SK-N-SH (cell line): ENCODE results near the gene RHBDL3. TPM values are rescaled to one million over a fixed set of nuclear protein-coding genes. Genes with fewer than 3 reads are reported as not detected.

Source experiments
- CTCF ChIA-PET: fragments of 300-600, 350-600 bp; formaldehyde crosslinking; extraction: SDS; loops from one replicate; lab custom pipeline; 2021; lab: Yijun Ruan, JAX
- POLR2A ChIA-PET: fragments of 350-600 bp; sonication (Branson Sonifier 250); formaldehyde crosslinking; extraction: SDS; loops from one replicate; lab custom pipeline; 2020; ENCODE audit warnings: antibody characterized with exemption, inconsistent platforms; lab: Yijun Ruan, JAX
- DNase-seq: peaks from one replicate; pipeline ENCODE4 v3.0.0; 2012
- H2AFZ ChIP-seq: fragments of 200-600 bp; sonication (generic); 2 replicates; pipeline ENCODE4 v1.8.1; 2016; ENCODE audit warnings: antibody characterized with exemption, mild to moderate bottlenecking, low read depth
- H3F3A ChIP-seq: fragments of 200-600 bp; sonication (generic); replicated peaks from 2 replicates; pipeline ENCODE3; 2016; ENCODE audit warnings: antibody characterized with exemption, mild to moderate bottlenecking; ENCODE audit not compliant: insufficient read depth
- H3K27ac ChIP-seq, 2 experiments: fragments of 200-500 bp in 1 of 2; fragments of 200-600 bp in 1 of 2; sonication (Bioruptor generic) in 1 of 2; sonication (generic), shearing (Covaris generic) in 1 of 2; 2 replicates each; pipeline versions ENCODE4 v1.5.1 to v1.6.1; 2014 to 2016; ENCODE audit warnings: low read depth in 2 of 2, inconsistent platforms in 1 of 2, low read length in 1 of 2, mild to moderate bottlenecking in 1 of 2, mixed read lengths in 1 of 2
- H3K27me3 ChIP-seq: fragments of 200-600 bp; sonication (generic), shearing (Covaris generic); 2 replicates; pipeline ENCODE4 v1.6.1; 2016; ENCODE audit warnings: mixed run types; ENCODE audit not compliant: insufficient read depth
- H3K36me3 ChIP-seq, 2 experiments: fragments of 200-500 bp in 1 of 2; fragments of 200-600 bp in 1 of 2; sonication (Bioruptor generic) in 1 of 2; sonication (generic) in 1 of 2; replicated peaks in 1 of 2; 2 replicates each; pipeline versions ENCODE3 to v1.5.1; 2014 to 2016; ENCODE audit warnings: low read length in 1 of 2, mild to moderate bottlenecking in 1 of 2; ENCODE audit not compliant: insufficient read depth in 2 of 2, control insufficient read depth in 1 of 2
- H3K4me1 ChIP-seq, 2 experiments: fragments of 200-500 bp in 1 of 2; fragments of 200-600 bp in 1 of 2; sonication (Bioruptor generic) in 1 of 2; sonication (generic), shearing (Covaris generic) in 1 of 2; 2 replicates each; pipeline versions ENCODE4 v1.5.1 to v1.6.1; 2014 to 2016; ENCODE audit warnings: low read depth in 1 of 2, low read length in 1 of 2, mixed run types in 1 of 2; ENCODE audit not compliant: insufficient read depth in 2 of 2, control insufficient read depth in 1 of 2
- H3K4me2 ChIP-seq: fragments of 200-600 bp; sonication (generic), shearing (Covaris generic); 2 replicates; pipeline ENCODE4 v1.6.1; 2017; ENCODE audit warnings: mixed run types
- H3K4me3 ChIP-seq, 2 experiments: fragments of 200-500 bp in 1 of 2; fragments of 200-600 bp in 1 of 2; sonication (Bioruptor generic) in 1 of 2; sonication (generic), shearing (Covaris generic) in 1 of 2; 2 replicates each; pipeline versions ENCODE4 v1.5.1 to v1.8.1; 2014 to 2016; ENCODE audit warnings: low read depth in 2 of 2, inconsistent platforms in 1 of 2, low read length in 1 of 2, mild to moderate bottlenecking in 1 of 2, mixed read lengths in 1 of 2, moderate library complexity in 1 of 2
- H3K79me2 ChIP-seq: fragments of 200-600 bp; sonication (generic); 2 replicates; pipeline ENCODE4 v1.8.1; 2017; ENCODE audit warnings: mild to moderate bottlenecking; ENCODE audit not compliant: insufficient read depth
- H3K9ac ChIP-seq: fragments of 200-600 bp; sonication (generic); 2 replicates; pipeline ENCODE4 v1.6.1; 2017; ENCODE audit warnings: mixed run types
- H3K9me2 ChIP-seq: fragments of 200-600 bp; sonication (generic); 2 replicates; pipeline ENCODE4 v1.6.1; 2017; ENCODE audit warnings: mixed run types
- H3K9me3 ChIP-seq: fragments of 200-600 bp; sonication (generic); 2 replicates; pipeline ENCODE4 v1.6.1; 2017; ENCODE audit warnings: mixed run types, mild to moderate bottlenecking, moderate library complexity
- H4K20me1 ChIP-seq: fragments of 200-600 bp; sonication (generic); 2 replicates; pipeline ENCODE4 v1.6.1; 2017; ENCODE audit warnings: mild to moderate bottlenecking, mixed run types; ENCODE audit not compliant: insufficient read depth
- CHD2 ChIP-seq: fragments of 150-350 bp; IDR thresholded peaks from 2 replicates; pipeline ENCODE4 v1.6.1; 2018; ENCODE audit warnings: low read length; ENCODE audit not compliant: partially characterized antibody
- EP300 ChIP-seq, 2 experiments: IDR thresholded peaks; 2 replicates each; pipeline versions ENCODE4 v1.4.0 to v1.6.1; 2012; ENCODE audit warnings: borderline replicate concordance in 1 of 2, low read depth in 1 of 2, low read length in 1 of 2
- FOSL2 ChIP-seq: IDR thresholded peaks from 2 replicates; pipeline ENCODE4 v1.4.0; 2012; ENCODE audit warnings: low read depth, mild to moderate bottlenecking, moderate library complexity, borderline replicate concordance
- GABPA ChIP-seq: IDR thresholded peaks from 2 replicates; pipeline ENCODE4 v1.4.0; 2012; ENCODE audit warnings: low read depth, mild to moderate bottlenecking
- JUND ChIP-seq: IDR thresholded peaks from 2 replicates; pipeline ENCODE4 v1.4.0; 2012
- MAX ChIP-seq: IDR thresholded peaks from 2 replicates; pipeline ENCODE4 v1.4.0; 2012; ENCODE audit warnings: low read depth
- MXI1 ChIP-seq: IDR thresholded peaks from 2 replicates; pipeline ENCODE4 v1.6.1; 2012; ENCODE audit warnings: mild to moderate bottlenecking, low read depth, low read length, improper control_type of control experiment
- PBX3 ChIP-seq: IDR thresholded peaks from 2 replicates; pipeline ENCODE4; 2012
- RAD21 ChIP-seq: IDR thresholded peaks from 2 replicates; pipeline ENCODE4 v1.6.1; 2012; ENCODE audit warnings: mild to moderate bottlenecking, low read length
- RCOR1 ChIP-seq: fragments of 150-350 bp; IDR thresholded peaks from 2 replicates; pipeline ENCODE4 v1.6.1; 2017; ENCODE audit warnings: antibody characterized with exemption, low read length
- RXRA ChIP-seq: IDR thresholded peaks from 2 replicates; pipeline ENCODE4 v1.4.0; 2012; ENCODE audit warnings: low read depth, mild to moderate bottlenecking, borderline replicate concordance
- TCF12 ChIP-seq: IDR thresholded peaks from 2 replicates; pipeline ENCODE4 v1.4.0; 2012
- YY1 ChIP-seq: IDR thresholded peaks from 2 replicates; pipeline ENCODE4 v1.4.0; 2012; ENCODE audit warnings: low read depth, mild to moderate bottlenecking
- WGBS: methylation state at CpG from one replicate; pipeline ENCODE4 v1.1.6; 2017; ENCODE audit warnings: low lambda C conversion rate; 5-methylcytosine and 5-hydroxymethylcytosine counted together
- polyA plus RNA-seq, 3 experiments: library from polyadenylated mRNA; depleted of rRNA; stranded (reverse); fragments of >200 nt; gene quantifications; 2 replicates each; pipeline ENCODE4 v1.2.3, GENCODE V29; 2012
- TF ChIP-seq, protein P1 (sequence below): IDR thresholded peaks from 2 replicates; pipeline ENCODE4 v1.4.0; 2012; ENCODE audit warnings: low read depth, borderline replicate concordance

The RHBDL3 gene
- polyA plus RNA-seq, 1 of the 3 experiments (the other 2 are of a cell fraction) = 0.72 TPM

- TF ChIP-seq RCOR1 (no peak), FOSL2 (no peak)
These were observed 1.0 kb downstream of the RHBDL3 start (continued) for GRCh38 chr17:32266389-32267301.

DNA sequence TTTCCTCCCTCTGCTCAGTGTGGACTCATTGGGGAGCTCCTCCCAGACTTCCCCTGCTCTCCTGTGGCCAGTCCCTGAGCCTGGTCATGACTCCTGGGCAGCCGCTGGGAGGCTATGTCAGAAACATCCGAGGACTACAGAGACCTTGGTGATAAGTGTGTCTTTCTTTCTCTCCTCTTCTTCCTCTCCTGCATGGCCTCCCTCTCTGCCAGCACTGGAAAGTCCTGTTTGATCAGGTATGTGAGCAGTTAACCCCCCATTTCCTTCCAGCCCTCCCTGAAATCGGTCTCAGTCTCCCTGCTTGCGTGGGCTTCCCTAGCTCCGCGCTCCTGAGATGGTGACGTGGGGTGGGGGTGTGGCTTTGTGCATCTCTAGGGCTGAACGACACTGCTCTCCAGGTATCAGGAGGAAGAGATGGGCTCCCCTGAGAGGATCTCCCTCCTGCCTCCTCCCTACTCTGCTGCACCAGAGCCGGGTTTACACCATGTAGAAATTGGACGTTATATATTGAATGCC lies 2.1 kb downstream of the RHBDL3 start:
- no peaks in the 10 kb centered on the region for H3K36me3 ChIP-seq
- no peak overlapping the region for H3K4me3 ChIP-seq
- H3K79me2 ChIP-seq = no peaks in the 10 kb centered on the region
- POLR2A ChIA-PET = no interaction called here
- 92% methylated on average over 10 of the region's 10 CpGs for WGBS
- CTCF ChIA-PET = interaction anchor here (4.6 kb wide), 1 partner anchor 14 kb away, joined by 25 read pairs; no protein-coding TSS in a partner anchor
- H4K20me1 ChIP-seq = no peaks in the 10 kb centered on the region
- H3K9me3 ChIP-seq = no peaks in the 10 kb centered on the region
- no peak for DNase-seq
- peaks cover 7% of the 10 kb centered on the region; the same call in 1 of the 2 replicates for H3K27me3 ChIP-seq
- H3K4me1 ChIP-seq = peaks cover 0 to 10% of the 10 kb centered on the region in 2 experiments; a peak in 1 of 4 replicates
- no peak overlapping the region for H3K9ac ChIP-seq
- H3K9me2 ChIP-seq = no peaks in the 10 kb centered on the region
- no peak for TF ChIP-seq RXRA
- no peak for TF ChIP-seq PBX3
- TF ChIP-seq JUND = no peak
- TF ChIP-seq, protein P1, sequence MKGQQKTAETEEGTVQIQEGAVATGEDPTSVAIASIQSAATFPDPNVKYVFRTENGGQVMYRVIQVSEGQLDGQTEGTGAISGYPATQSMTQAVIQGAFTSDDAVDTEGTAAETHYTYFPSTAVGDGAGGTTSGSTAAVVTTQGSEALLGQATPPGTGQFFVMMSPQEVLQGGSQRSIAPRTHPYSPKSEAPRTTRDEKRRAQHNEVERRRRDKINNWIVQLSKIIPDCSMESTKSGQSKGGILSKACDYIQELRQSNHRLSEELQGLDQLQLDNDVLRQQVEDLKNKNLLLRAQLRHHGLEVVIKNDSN = no peak
- no peak for TF ChIP-seq RAD21
- no peak for TF ChIP-seq YY1
- no peak for TF ChIP-seq TCF12
- no peak overlapping the region for H2AFZ ChIP-seq
- H3K27ac ChIP-seq = no peak overlapping the region
- peaks cover 11% of the 10 kb centered on the region for H3F3A ChIP-seq
- no peak overlapping the region for H3K4me2 ChIP-seq

DNA sequence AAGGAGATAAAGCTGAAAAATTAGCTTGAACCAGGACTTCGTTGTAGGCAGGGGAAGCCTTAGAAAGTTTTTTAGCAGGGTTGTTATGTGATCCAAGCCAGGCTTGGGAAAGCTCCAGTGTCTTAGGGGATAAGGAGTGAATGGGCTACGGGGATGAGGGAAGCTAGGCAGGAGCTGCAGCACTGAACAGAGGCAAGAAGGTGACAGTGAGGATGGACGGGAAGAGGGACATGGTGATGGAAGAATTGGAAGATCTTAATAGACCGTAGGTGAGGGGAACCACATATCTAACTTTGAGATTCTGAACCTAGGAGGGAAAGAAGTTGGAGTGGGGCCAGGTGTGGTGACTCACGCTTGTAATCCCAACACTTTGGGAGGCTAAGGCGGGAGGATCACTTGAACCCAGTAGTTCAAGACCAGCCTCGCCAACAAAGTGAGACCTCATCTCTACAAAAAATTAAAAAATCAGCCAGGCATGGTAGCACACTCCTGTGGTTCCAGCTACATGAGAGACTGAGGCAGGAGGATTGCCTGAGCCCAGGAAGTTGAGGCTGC lies 3.2 kb downstream of the RHBDL3 start:
- Histone ChIP-seq H3K9me2 (no peaks in the 10 kb centered on the region), H3F3A (peaks cover 11% of the 10 kb centered on the region), H3K4me2 (no peak overlapping the region), H3K4me3 (no peak overlapping the region), H3K27me3 (peaks cover 7% of the 10 kb centered on the region; the same call in 1 of the 2 replicates), H3K27ac (no peak overlapping the region), H4K20me1 (no peaks in the 10 kb centered on the region), H3K36me3 (no peaks in the 10 kb centered on the region), H2AFZ (no peak overlapping the region), H3K4me1 (peaks cover 0 to 10% of the 10 kb centered on the region in 2 experiments; a peak in 1 of 4 replicates), H3K9ac (no peak overlapping the region), H3K9me3 (no peaks in the 10 kb centered on the region), H3K79me2 (no peaks in the 10 kb centered on the region)
- no peak for DNase-seq
- 88% methylated on average over 7 of the region's 7 CpGs for WGBS
- ChIA-PET POLR2A (no interaction called here), CTCF (no interaction called here)
- TF ChIP-seq, protein P1 = no peak
- no peak for TF ChIP-seq GABPA
- no peak for TF ChIP-seq RCOR1
- TF ChIP-seq CHD2 = no peak
- TF ChIP-seq MXI1 = no peak
- TF ChIP-seq EP300 (IDR thresholded peaks at IDR 0.05; ENCODE audit: borderline replicate concordance in 1 of 2, low read depth in 1 of 2, low read length in 1 of 2) = no peak
- TF ChIP-seq MAX = no peak
